ENCODE data around the gene BCL10.

The BCL10 gene

GRCh38 chr1:85297855-85298629 is 21.6 kb upstream of the BCL10 start:
- no peak for FAIRE-seq

- FAIRE-seq, result no peak
Observed at GRCh38 chr1:85297538-85297854, 21.1 kb upstream of the BCL10 start.

GRCh38 chr1:85296980-85297379 is 20.5 kb upstream of the BCL10 start:
- no peak for FAIRE-seq

GRCh38 chr1:85295654-85296053 is 19.2 kb upstream of the BCL10 start:
- FAIRE-seq, result no peak

GRCh38 chr1:85295006-85295431 is 18.6 kb upstream of the BCL10 start:
- no peak for FAIRE-seq

GRCh38 chr1:85290826-85291225 is 14.4 kb upstream of the BCL10 start:
- FAIRE-seq, result no peak

- no peak for FAIRE-seq
Observed at GRCh38 chr1:85289848-85290335, 13.5 kb upstream of the BCL10 start.

GRCh38 chr1:85289207-85289847 is 12.9 kb upstream of the BCL10 start:
- no peak for FAIRE-seq

GRCh38 chr1:85284202-85284601 is 7.8 kb upstream of the BCL10 start:
- no peak for FAIRE-seq

- no peak for FAIRE-seq
Observed at GRCh38 chr1:85283475-85284199, 7.2 kb upstream of the BCL10 start.

- no peak for FAIRE-seq
Observed at GRCh38 chr1:85282424-85282823, 6.0 kb upstream of the BCL10 start.

- FAIRE-seq, result no peak
Observed at GRCh38 chr1:85280636-85281035, 4.2 kb upstream of the BCL10 start.

- FAIRE-seq, result no peak
Observed at GRCh38 chr1:85279458-85280080, 3.1 kb upstream of the BCL10 start.

- no peak for FAIRE-seq
Observed at GRCh38 chr1:85278853-85279314, 2.5 kb upstream of the BCL10 start.

GRCh38 chr1:85277802-85278201 is 1.4 kb upstream of the BCL10 start:
- FAIRE-seq, result no peak

GRCh38 chr1:85276978-85277639 is 677 bp upstream of the BCL10 start:
- no peak for FAIRE-seq

- no peak for FAIRE-seq
Observed at GRCh38 chr1:85275701-85276214, 674 bp downstream of the BCL10 start.

- no peak for FAIRE-seq
Observed at GRCh38 chr1:85274969-85275453, 1.4 kb downstream of the BCL10 start.

GRCh38 chr1:85273397-85273796 is 3.0 kb downstream of the BCL10 start:
- FAIRE-seq, result no peak

- no peak for FAIRE-seq
Observed at GRCh38 chr1:85268801-85269585, 7.4 kb downstream of the BCL10 start.

- no peak for FAIRE-seq
Observed at GRCh38 chr1:85267313-85267712, 9.1 kb downstream of the BCL10 start.
